Measurements from ENCODE around the gene GPR4. TPM values are rescaled to one million over a fixed set of nuclear protein-coding genes. Genes with fewer than 3 reads are reported as not detected.

GPR4 gene
- total RNA-seq, 1 experiment from 2014 or later, result not detected

- no TSS peak for BruUV-seq (replicated peaks)
- Mint-ChIP-seq H3K4me3 (ENCODE audit: unreplicated experiment) (peak overlapping the region; percentile 61), H3K4me1 (ENCODE audit: insufficient read depth, unreplicated experiment) (peaks cover 29% of the 10 kb centered on the region), H3K9me3 (ENCODE audit: unreplicated experiment) (no peaks in the 10 kb centered on the region), H3K27ac (ENCODE audit: low read depth, unreplicated experiment) (no peak overlapping the region), H3K36me3 (ENCODE audit: insufficient read depth, unreplicated experiment) (peaks cover 3% of the 10 kb centered on the region), H3K27me3 (ENCODE audit: insufficient read depth, unreplicated experiment) (no peaks in the 10 kb centered on the region)
- ChIA-PET CTCF (interaction anchor here (0.6 to 1.1 kb wide), 6 partner anchors 35 to 160 kb away, joined by 3 to 7 read pairs (median 4); no protein-coding TSS in a partner anchor), POLR2A (interaction anchor here (0.7 to 1.7 kb wide), 6 partner anchors 15 to 62 kb away, joined by 3 to 9 read pairs (median 4); partner anchors contain the start of genes GIPR, QPCTL and SNRPD2)
- DNase-seq (ENCODE audit: unreplicated experiment), result peak; percentile 81
- intact Hi-C loops (cut with micrococcal nuclease), result no loop called here
- TF ChIP-seq CTCF (IDR thresholded peaks at IDR 0.05; ENCODE audit: unreplicated experiment), result no peak
Observed at GRCh38 chr19:45645631-45646344, 43.8 kb upstream of the GPR4 start.

GRCh38 chr19:45645068-45645630 is 43.1 kb upstream of the GPR4 start:
- Mint-ChIP-seq H3K4me1 (ENCODE audit: insufficient read depth, unreplicated experiment) (peaks cover 31% of the 10 kb centered on the region), H3K4me3 (ENCODE audit: unreplicated experiment) (peak overlapping the region; percentile 61), H3K9me3 (ENCODE audit: unreplicated experiment) (no peaks in the 10 kb centered on the region), H3K27me3 (ENCODE audit: insufficient read depth, unreplicated experiment) (no peaks in the 10 kb centered on the region), H3K27ac (ENCODE audit: low read depth, unreplicated experiment) (no peak overlapping the region), H3K36me3 (ENCODE audit: insufficient read depth, unreplicated experiment) (peaks cover 4% of the 10 kb centered on the region)
- BruUV-seq (replicated peaks), result no TSS peak
- intact Hi-C loops (cut with micrococcal nuclease), result no loop called here
- no peak for TF ChIP-seq CTCF (IDR thresholded peaks at IDR 0.05; ENCODE audit: unreplicated experiment)
- DNase-seq (ENCODE audit: unreplicated experiment), result no peak
- POLR2A ChIA-PET, result interaction anchor here (0.9 to 1.7 kb wide), 5 partner anchors 14 to 51 kb away, joined by 3 to 9 read pairs (median 5); partner anchors contain the start of genes GIPR, QPCTL and SNRPD2
- CTCF ChIA-PET, result interaction anchor here (0.6 to 1.1 kb wide), 3 partner anchors 54 to 171 kb away, joined by 3 to 4 read pairs (median 3); no protein-coding TSS in a partner anchor

- no peak overlapping the region for H3K27ac Mint-ChIP-seq (ENCODE audit: low read depth, unreplicated experiment)
- TF ChIP-seq CTCF (IDR thresholded peaks at IDR 0.05; ENCODE audit: unreplicated experiment), result no peak
- no peaks in the 10 kb centered on the region for H3K9me3 Mint-ChIP-seq (ENCODE audit: unreplicated experiment)
- no peak overlapping the region for H3K4me3 Mint-ChIP-seq (ENCODE audit: unreplicated experiment)
- POLR2A ChIA-PET, result interaction anchor here (0.9 to 6.2 kb wide), 5 partner anchors 10 to 66 kb away, joined by 3 to 71 read pairs (median 19); no protein-coding TSS in a partner anchor
- CTCF ChIA-PET, result interaction anchor here (0.6 to 5.3 kb wide), 15 partner anchors 13 to 1514 kb away, joined by 3 to 99 read pairs (median 4); no protein-coding TSS in a partner anchor
- BruUV-seq (replicated peaks), result no TSS peak
- H3K36me3 Mint-ChIP-seq (ENCODE audit: insufficient read depth, unreplicated experiment), result peaks cover 4% of the 10 kb centered on the region
- intact Hi-C loops (cut with micrococcal nuclease), result loop anchor here (1.0 to 5.0 kb wide), 6 partner anchors 38 to 205 kb away; partner anchors contain the start of gene VASP
- no peak for DNase-seq (ENCODE audit: unreplicated experiment)
- peaks cover 31% of the 10 kb centered on the region for H3K4me1 Mint-ChIP-seq (ENCODE audit: insufficient read depth, unreplicated experiment)
- no peaks in the 10 kb centered on the region for H3K27me3 Mint-ChIP-seq (ENCODE audit: insufficient read depth, unreplicated experiment)
Observed at GRCh38 chr19:45643927-45644771, 42.1 kb upstream of the GPR4 start.

All from MCF 10A (cell line).